HG03095 (cell line): Measurements from ENCODE around the gene PFDN5.

Experiments used
- ATAC-seq: cut with Tn5 transposase; IDR thresholded peaks from one replicate; pipeline ENCODE4 v1.9.1; 2021; ENCODE audit warnings: moderate library complexity; ENCODE audit not compliant: unreplicated experiment

Gene PFDN5

GRCh38 chr12:53295070-53295890 is at the start of gene PFDN5:
PFDN5 (plus strand) TSS chr12:53295542; CDS start chr12:53295568, 26 bp downstream.
- peak; percentile 72 for ATAC-seq

- ATAC-seq: peak; percentile 65
These were observed 43.6 kb upstream of the PFDN5 start for GRCh38 chr12:53251477-53252348.

GRCh38 chr12:53252349-53252916 is 42.9 kb upstream of the PFDN5 start:
- ATAC-seq: no peak

GRCh38 chr12:53253298-53253697 is 42.0 kb upstream of the PFDN5 start:
- no peak for ATAC-seq

GRCh38 chr12:53254816-53255545 is 40.4 kb upstream of the PFDN5 start:
- no peak for ATAC-seq

DNA sequence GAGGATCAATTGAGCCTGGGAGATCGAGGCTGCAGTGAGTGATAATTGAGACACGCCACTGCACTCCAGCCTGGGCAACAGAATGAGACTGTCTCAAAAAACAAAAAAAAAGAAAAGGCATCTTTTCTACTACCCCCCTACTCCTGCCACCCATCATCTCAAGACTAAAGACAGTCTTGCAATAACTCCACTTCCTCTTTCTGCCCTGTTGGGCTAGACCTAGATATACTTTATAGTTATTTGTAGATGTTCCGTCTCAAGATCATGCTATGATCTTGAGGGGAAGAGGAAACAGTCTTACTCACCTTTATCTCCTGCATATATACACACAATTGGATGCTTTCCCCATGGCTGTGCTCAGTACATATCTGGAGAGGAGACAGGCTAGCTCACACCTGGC is 39.3 kb upstream of the PFDN5 start:
- ATAC-seq: no peak

DNA sequence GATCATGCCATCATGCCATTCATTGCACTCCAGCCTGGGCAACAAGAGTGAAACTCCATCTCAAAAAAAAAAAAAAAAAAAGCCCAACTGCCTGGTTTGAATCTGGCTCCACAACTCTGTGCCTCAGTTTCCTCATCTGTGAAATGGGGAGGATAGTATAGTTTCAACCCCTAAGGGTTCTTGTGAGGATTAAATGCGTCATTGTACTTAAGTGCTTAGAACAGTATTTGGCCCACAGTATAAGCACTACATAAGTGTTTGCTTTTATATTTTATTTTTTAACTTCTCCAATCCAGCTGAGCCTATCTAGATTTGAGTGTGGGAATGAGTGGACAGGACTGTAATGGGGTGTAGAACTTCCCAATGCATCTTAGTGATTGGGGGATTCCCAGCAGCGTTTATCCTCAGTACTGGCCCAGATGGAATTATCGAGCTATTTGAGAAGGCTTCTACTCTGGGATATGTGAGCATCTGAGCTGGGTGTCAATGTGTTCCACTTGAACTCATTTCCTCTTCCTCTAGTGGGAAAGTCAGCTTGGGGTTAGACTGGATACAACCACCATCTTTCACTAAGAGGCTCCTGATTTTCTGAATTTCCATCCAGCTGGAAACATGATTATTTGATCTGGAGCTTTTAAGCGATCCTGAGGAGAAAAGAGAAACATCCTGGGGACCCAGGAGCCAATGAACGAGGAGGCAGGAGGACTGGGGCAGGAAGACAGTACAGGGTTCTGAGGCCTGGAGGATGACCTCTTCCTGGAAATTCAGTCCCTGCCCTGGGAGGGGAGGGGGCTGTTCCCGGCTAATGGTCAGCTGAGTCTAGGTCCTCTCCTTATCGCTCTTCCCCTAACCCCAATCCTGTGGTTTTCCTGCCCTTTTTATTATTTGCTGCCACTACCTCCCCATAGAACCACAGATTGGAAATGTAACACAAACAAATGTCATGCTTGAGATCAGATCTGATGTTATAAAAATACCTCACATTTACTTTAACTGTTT is 36.5 kb upstream of the PFDN5 start:
- no peak for ATAC-seq

- no peak for ATAC-seq
These were observed 35.5 kb upstream of the PFDN5 start for GRCh38 chr12:53259891-53260290.

DNA sequence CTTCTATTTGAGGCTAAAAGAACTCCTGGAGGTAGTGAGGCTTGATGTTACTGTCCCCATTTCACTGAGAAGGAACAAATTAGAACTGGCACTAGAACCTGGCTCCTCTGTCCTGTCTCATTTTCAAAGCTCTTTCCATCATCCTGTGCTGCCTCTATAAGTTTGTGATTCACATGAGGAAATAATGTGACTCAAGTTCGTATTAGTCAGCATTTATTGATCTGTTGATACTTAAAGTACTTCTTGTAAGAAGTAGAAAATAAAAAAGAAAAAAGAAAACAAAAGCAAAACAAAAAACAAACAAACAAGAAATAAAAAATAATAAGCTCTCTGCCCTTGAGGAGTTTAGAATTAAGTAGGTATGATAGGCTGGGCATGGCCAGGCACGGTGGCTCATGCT is 29.6 kb upstream of the PFDN5 start:
- ATAC-seq: no peak

DNA sequence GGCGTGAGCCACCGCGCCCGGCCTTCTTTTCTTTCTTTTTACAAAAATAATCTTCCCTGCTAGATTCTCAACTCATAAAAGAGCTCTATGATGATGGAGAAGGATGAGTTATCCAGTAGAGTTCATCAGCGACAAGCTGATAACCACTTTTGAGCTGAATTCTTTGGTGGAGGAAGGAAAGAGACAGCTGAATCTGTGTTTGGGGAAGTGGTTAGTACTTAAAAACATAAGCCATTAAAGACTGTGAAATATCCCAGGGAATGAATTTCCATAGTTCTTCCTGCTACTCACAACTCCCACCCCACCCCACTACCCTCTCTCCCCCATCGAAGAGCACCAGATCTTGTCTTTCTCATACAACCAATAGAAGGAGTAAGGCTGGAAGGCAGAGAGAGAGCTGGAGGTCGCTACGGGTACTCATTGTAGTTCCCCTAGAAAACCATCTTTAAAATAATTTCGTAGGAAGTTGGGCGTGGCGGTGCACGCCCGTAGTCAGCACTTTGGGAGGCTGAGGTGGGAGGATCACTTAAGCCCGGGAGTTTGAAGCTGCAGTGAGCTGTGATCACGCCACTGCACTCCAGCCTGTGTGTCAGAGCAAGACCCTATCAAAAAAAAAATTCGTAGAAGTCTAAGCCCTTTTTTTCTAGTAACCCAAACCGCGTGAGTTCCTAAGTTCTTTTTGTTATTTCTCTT is 27.9 kb upstream of the PFDN5 start:
- peak; percentile 18 for ATAC-seq

- peak; percentile 75 for ATAC-seq
These were observed 27.2 kb upstream of the PFDN5 start, which contains the start of gene ESPL1 for GRCh38 chr12:53267999-53268629. ESPL1 (plus strand) TSS chr12:53268299; CDS start chr12:53268767, 468 bp downstream.

DNA sequence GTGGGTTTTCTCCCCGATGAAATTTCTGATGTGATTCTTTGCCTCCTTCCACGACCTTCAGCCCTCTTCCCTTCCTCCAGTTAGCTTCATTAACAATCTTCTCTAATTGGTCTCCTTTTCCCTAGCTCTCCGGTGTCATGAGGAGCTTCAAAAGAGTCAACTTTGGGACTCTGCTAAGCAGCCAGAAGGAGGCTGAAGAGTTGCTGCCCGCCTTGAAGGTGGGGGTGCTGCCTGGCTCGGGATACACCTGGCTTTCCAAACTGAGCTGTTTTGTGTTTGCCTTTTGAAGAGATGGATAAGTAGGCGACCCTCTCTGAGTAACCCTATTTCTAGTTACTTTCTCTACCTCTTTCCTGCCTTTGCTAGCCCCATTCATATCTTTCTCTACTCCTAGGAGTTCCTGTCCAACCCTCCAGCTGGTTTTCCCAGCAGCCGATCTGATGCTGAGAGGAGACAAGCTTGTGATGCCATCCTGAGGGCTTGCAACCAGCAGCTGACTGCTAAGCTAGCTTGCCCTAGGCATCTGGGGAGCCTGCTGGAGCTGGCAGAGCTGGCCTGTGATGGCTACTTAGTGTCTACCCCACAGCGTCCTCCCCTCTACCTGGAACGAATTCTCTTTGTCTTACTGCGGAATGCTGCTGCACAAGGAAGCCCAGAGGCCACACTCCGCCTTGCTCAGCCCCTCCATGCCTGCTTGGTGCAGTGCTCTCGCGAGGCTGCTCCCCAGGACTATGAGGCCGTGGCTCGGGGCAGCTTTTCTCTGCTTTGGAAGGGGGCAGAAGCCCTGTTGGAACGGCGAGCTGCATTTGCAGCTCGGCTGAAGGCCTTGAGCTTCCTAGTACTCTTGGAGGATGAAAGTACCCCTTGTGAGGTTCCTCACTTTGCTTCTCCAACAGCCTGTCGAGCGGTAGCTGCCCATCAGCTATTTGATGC is 26.4 kb upstream of the PFDN5 start:
- ATAC-seq: no peak

GRCh38 chr12:53274445-53274844 is 20.9 kb upstream of the PFDN5 start:
- no peak for ATAC-seq

- ATAC-seq: no peak
These were observed 18.8 kb upstream of the PFDN5 start for GRCh38 chr12:53276511-53276910.

DNA sequence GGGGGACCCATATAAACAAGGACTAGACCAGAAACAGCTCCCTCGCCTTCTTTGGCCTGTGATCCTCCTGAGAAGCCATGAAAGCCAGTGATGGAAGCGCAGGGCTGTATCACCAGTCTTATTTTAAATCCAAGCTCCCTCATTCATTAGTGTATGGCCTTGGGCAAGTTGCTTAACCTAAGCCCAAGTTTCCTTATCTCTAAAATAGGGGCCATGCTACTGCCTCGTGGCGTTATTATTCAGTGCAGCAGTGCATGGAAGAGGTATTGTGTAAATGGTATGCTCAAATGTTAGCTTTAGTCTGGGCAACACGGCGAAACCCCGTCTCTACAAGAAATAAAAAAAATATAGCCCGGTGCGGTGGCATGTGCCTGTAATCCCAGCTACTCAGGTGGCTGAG is 17.4 kb upstream of the PFDN5 start:
- ATAC-seq: no peak

GRCh38 chr12:53279283-53279869 is 16.0 kb upstream of the PFDN5 start:
- ATAC-seq: no peak

DNA sequence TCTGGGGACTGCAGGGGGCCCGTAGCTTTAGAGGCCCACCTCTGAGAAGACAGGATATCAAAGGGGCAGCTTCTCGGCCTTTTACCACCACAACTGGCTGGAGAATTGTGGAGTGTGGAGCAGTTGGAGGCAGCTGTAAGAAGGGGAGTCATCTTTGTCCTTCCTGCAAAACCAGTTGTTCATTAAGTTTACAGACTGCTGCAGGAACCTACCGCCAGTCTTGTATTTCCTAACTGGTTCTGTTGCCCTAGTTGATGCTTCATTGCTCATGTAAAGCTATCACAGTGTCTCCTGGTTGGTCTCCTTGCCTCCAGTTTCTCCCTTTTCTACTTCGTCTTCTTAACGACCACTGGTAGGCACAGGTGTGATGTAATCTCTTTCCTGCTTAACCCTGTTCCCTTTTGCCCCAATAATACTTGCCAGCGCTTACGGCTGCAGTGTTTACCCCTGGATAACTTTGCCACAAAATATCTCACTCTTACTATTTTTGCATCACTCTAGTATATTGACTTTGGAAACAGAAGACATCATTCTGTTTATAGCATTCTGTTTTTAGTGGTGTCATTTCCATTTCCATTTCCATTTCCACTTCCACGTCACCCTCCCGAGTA is 15.3 kb upstream of the PFDN5 start:
- ATAC-seq: no peak
